H1 (cell line): Measurements from ENCODE around the gene PPFIA2. TPM values are rescaled to one million over a fixed set of nuclear protein-coding genes. Genes with fewer than 3 reads are reported as not detected.

Source experiments
- CTCF ChIA-PET: fragments of 300-600 bp; sonication (Branson Sonifier 250); formaldehyde crosslinking; loops from one replicate; lab custom pipeline; 2021; ENCODE audit not compliant: partially characterized antibody; lab: Charles Lee
- POLR2A ChIA-PET: fragments of 300-600 bp; sonication (Branson Sonifier 250); formaldehyde crosslinking; loops from one replicate; lab custom pipeline; 2021; ENCODE audit warnings: inconsistent platforms; ENCODE audit not compliant: partially characterized antibody; lab: Charles Lee
- DNase-seq, 2 experiments: peaks; one replicate each; pipeline versions ENCODE4 v3.0.0 to v3.0.0-alpha.2; 2010 to 2022; ENCODE audit warnings: low spot score in 2 of 2, low read depth in 1 of 2, mixed read lengths in 1 of 2
- FAIRE-seq: peaks from 2 replicates; lab custom pipeline; 2011; peaks lifted over from hg19 to GRCh38; lab: Jason Lieb, UNC
- H2AFZ ChIP-seq: 2 replicates; pipeline ENCODE4 v1.8.1; 2012; ENCODE audit warnings: low read length, inconsistent platforms
- H2AK5ac ChIP-seq: 2 replicates; pipeline ENCODE4 v1.6.1; 2013; ENCODE audit warnings: low read depth, low read length
- H2BK120ac ChIP-seq: replicated peaks from 2 replicates; pipeline ENCODE3; 2013; ENCODE audit warnings: low read depth, low read length, inconsistent platforms
- H2BK12ac ChIP-seq: 2 replicates; pipeline ENCODE4 v1.6.1; 2013; ENCODE audit warnings: low read depth, low read length
- H2BK15ac ChIP-seq: 2 replicates; pipeline ENCODE4 v1.6.1; 2013; ENCODE audit warnings: low read length
- H2BK20ac ChIP-seq: 2 replicates; pipeline ENCODE4 v1.6.1; 2013; ENCODE audit warnings: low read length
- H2BK5ac ChIP-seq: 2 replicates; pipeline ENCODE4 v1.6.1; 2013; ENCODE audit warnings: low read depth, low read length
- H3K14ac ChIP-seq: 2 replicates; pipeline ENCODE4 v1.6.1; 2013; ENCODE audit warnings: inconsistent platforms; ENCODE audit not compliant: insufficient read length
- H3K18ac ChIP-seq: 2 replicates; pipeline ENCODE4 v1.6.1; 2013; ENCODE audit warnings: low read length; ENCODE audit errors: extremely low read depth
- H3K23ac ChIP-seq: 2 replicates; pipeline ENCODE4 v1.6.1; 2013; ENCODE audit warnings: inconsistent platforms; ENCODE audit not compliant: insufficient read length
- H3K23me2 ChIP-seq: 2 replicates; pipeline ENCODE4 v1.6.1; 2013; ENCODE audit warnings: low read depth, low read length
- H3K27ac ChIP-seq: 2 replicates; pipeline ENCODE4 v1.6.1; 2011; ENCODE audit warnings: low read depth, low read length, inconsistent platforms
- H3K27me3 ChIP-seq, 4 experiments: replicated peaks in 1 of 4; 1 replicate in 1 of 4; 2 replicates in 3 of 4; pipeline versions ENCODE4 v1.6.1 to v1.8.1; 2011 to 2013; ENCODE audit warnings: low read length in 3 of 4, mild to moderate bottlenecking in 3 of 4, inconsistent platforms in 2 of 4, mixed read lengths in 2 of 4, moderate library complexity in 1 of 4; ENCODE audit not compliant: control insufficient read depth in 3 of 4, insufficient read depth in 3 of 4; ENCODE audit errors: extremely low read depth in 1 of 4
- H3K36me3 ChIP-seq, 4 experiments: 2 replicates each; pipeline versions ENCODE4 v1.6.1 to v1.8.1; 2011 to 2013; ENCODE audit warnings: mild to moderate bottlenecking in 4 of 4, low read length in 3 of 4, moderate library complexity in 2 of 4, control low read depth in 1 of 4, inconsistent platforms in 1 of 4; ENCODE audit not compliant: insufficient read depth in 4 of 4, control insufficient read depth in 2 of 4
- H3K4ac ChIP-seq: replicated peaks from 2 replicates; pipeline ENCODE3; 2013; ENCODE audit warnings: low read length, low read depth, mixed read lengths, inconsistent platforms; ENCODE audit not compliant: insufficient read length
- H3K4me1 ChIP-seq, 4 experiments: replicated peaks in 1 of 4; 1 replicate in 1 of 4; 2 replicates in 3 of 4; pipeline versions ENCODE4 v1.6.1 to v1.8.1; 2011 to 2013; ENCODE audit warnings: low read length in 3 of 4, inconsistent platforms in 2 of 4, mixed read lengths in 1 of 4; ENCODE audit not compliant: insufficient read depth in 4 of 4, control insufficient read depth in 3 of 4
- H3K4me2 ChIP-seq, 2 experiments: 2 replicates each; pipeline versions ENCODE4 v1.6.1 to v1.8.1; 2011 to 2013; ENCODE audit warnings: low read depth in 2 of 2, low read length in 2 of 2, control low read depth in 1 of 2, inconsistent platforms in 1 of 2, mild to moderate bottlenecking in 1 of 2; ENCODE audit not compliant: insufficient read depth in 1 of 2
- H3K4me3 ChIP-seq, 4 experiments: fragments of 200-600, 300-600 bp in 1 of 4; sonication (generic), shearing (Covaris generic), sonication (Bioruptor Twin) in 1 of 4; 2 replicates each; pipeline versions ENCODE4 v1.5.1 to v1.8.1; 2011 to 2016; ENCODE audit warnings: low read length in 4 of 4, low read depth in 3 of 4, control low read depth in 2 of 4, inconsistent platforms in 2 of 4, mild to moderate bottlenecking in 2 of 4, mixed read lengths in 1 of 4, moderate library complexity in 1 of 4; ENCODE audit not compliant: insufficient read depth in 2 of 4; ENCODE audit errors: extremely low read depth in 1 of 4
- H3K56ac ChIP-seq: replicated peaks from 2 replicates; pipeline ENCODE3; 2013; ENCODE audit warnings: low read depth, mild to moderate bottlenecking, mixed read lengths, low read length, inconsistent platforms; ENCODE audit not compliant: insufficient read length
- H3K79me1 ChIP-seq: 2 replicates; pipeline ENCODE4 v1.6.1; 2013; ENCODE audit warnings: low read depth, low read length, control low read depth
- H3K79me2 ChIP-seq, 2 experiments: 2 replicates each; pipeline versions ENCODE4 v1.6.1 to v1.8.1; 2012 to 2013; ENCODE audit warnings: low read length in 2 of 2, mild to moderate bottlenecking in 2 of 2, inconsistent platforms in 1 of 2; ENCODE audit not compliant: insufficient read depth in 2 of 2, control insufficient read depth in 1 of 2
- H3K9ac ChIP-seq, 4 experiments: replicated peaks in 1 of 4; 1 replicate in 1 of 4; 2 replicates in 3 of 4; pipeline versions ENCODE4 v1.6.1 to v1.8.1; 2011 to 2013; ENCODE audit warnings: low read depth in 3 of 4, low read length in 3 of 4, control low read depth in 2 of 4, mild to moderate bottlenecking in 2 of 4, moderate library complexity in 2 of 4, inconsistent platforms in 1 of 4; ENCODE audit errors: extremely low read depth in 1 of 4
- H3K9me3 ChIP-seq, 2 experiments: 2 replicates each; pipeline versions ENCODE4 v1.6.1 to v1.8.1; 2012 to 2013; ENCODE audit warnings: mild to moderate bottlenecking in 2 of 2, moderate library complexity in 2 of 2, control low read depth in 1 of 2, inconsistent platforms in 1 of 2, low read depth in 1 of 2, low read length in 1 of 2, mixed read lengths in 1 of 2; ENCODE audit not compliant: insufficient read depth in 2 of 2
- H4K20me1 ChIP-seq, 2 experiments: replicated peaks in 1 of 2; 2 replicates each; pipeline versions ENCODE3 to v1.8.1; 2011 to 2013; ENCODE audit warnings: inconsistent platforms in 2 of 2, low read length in 2 of 2, mild to moderate bottlenecking in 1 of 2; ENCODE audit not compliant: insufficient read depth in 2 of 2, control insufficient read depth in 1 of 2
- H4K5ac ChIP-seq: 2 replicates; pipeline ENCODE4 v1.6.1; 2013; ENCODE audit warnings: low read length, low read depth, mixed read lengths, inconsistent platforms; ENCODE audit not compliant: insufficient read length
- H4K8ac ChIP-seq: 2 replicates; pipeline ENCODE4 v1.8.0; 2013; ENCODE audit warnings: mild to moderate bottlenecking, moderate library complexity, low read length, inconsistent platforms; ENCODE audit not compliant: insufficient read depth; ENCODE audit errors: extremely low read depth
- H4K91ac ChIP-seq: replicated peaks from 2 replicates; pipeline ENCODE3; 2013; ENCODE audit warnings: low read length, mixed read lengths, inconsistent platforms; ENCODE audit not compliant: insufficient read length
- CHD1 ChIP-seq: IDR thresholded peaks from 2 replicates; pipeline ENCODE4 v1.6.1; 2012; ENCODE audit warnings: low read depth, low read length, improper control_type of control experiment
- SUZ12 ChIP-seq: fragments of 200-600 bp; sonication (generic); IDR thresholded peaks from 2 replicates; pipeline ENCODE4 v1.6.1; 2012; ENCODE audit warnings: mild to moderate bottlenecking, inconsistent platforms, low read length, moderate library complexity, mixed read lengths
- polyA plus RNA-seq, 7 experiments: library from polyadenylated mRNA; depleted of rRNA in 3 of 7; stranded (reverse) in 5 of 7; unstranded in 2 of 7; fragments of >200 nt in 5 of 7; fragments of 200-250 nt in 2 of 7; gene quantifications; 1 replicate in 5 of 7; 2 replicates in 1 of 7; 4 replicates in 1 of 7; pipeline versions ENCODE4 v1.2.1 to v1.2.3, GENCODE V29; 2011 to 2013; ENCODE audit warnings: missing spikeins in 2 of 7, mixed read lengths in 2 of 7
- total RNA-seq: library from RNA; stranded (reverse); fragmentation: NEBNext Ultra II Directional; extraction: Animal tissue kit (Norgen Biotek cat#: 25700); gene quantifications from 2 replicates; pipeline ENCODE4 v1.2.1, GENCODE V29; 2021
- TF ChIP-seq, protein P1 (sequence below): IDR thresholded peaks from 2 replicates; pipeline ENCODE4 v1.6.1; 2012; ENCODE audit warnings: low read length, inconsistent platforms

The PPFIA2 gene
- total and polyA plus RNA-seq, 2 of the 8 experiments (the other 6 are each of a cell fraction or from before 2014, with no cell fraction given) = 1.2 to 1.8 TPM

- no peak overlapping the region for H2BK120ac ChIP-seq
- no peak overlapping the region for H3K56ac ChIP-seq
- ChIA-PET CTCF (no interaction called here), POLR2A (no interaction called here)
- DNase-seq (no peak), FAIRE-seq (no peak)
- no peak overlapping the region for H2BK5ac ChIP-seq
- no peak overlapping the region for H3K23ac ChIP-seq
- H3K18ac ChIP-seq = no peak overlapping the region
- H3K27ac ChIP-seq = no peak overlapping the region
- no peaks in the 10 kb centered on the region for H3K4me1 ChIP-seq
- H3K23me2 ChIP-seq = peaks cover 2% of the 10 kb centered on the region; the same call in 1 of the 2 replicates
- no peak overlapping the region for H3K14ac ChIP-seq
- no peaks in the 10 kb centered on the region for H3K27me3 ChIP-seq
- no peaks in the 10 kb centered on the region for H4K20me1 ChIP-seq
- H3K9me3 ChIP-seq = no peaks in the 10 kb centered on the region
- H3K4me2 ChIP-seq = no peak overlapping the region
- H3K9ac ChIP-seq = no peak overlapping the region
- H2BK20ac ChIP-seq = no peak overlapping the region
- H3K79me2 ChIP-seq = no peaks in the 10 kb centered on the region
- no peak overlapping the region for H4K91ac ChIP-seq
- no peaks in the 10 kb centered on the region for H3K36me3 ChIP-seq
- no peak overlapping the region for H3K4ac ChIP-seq
- no peak overlapping the region for H2AFZ ChIP-seq
- no peak overlapping the region for H2AK5ac ChIP-seq
- no peak overlapping the region for H3K4me3 ChIP-seq
- no peak overlapping the region for H2BK12ac ChIP-seq
- no peaks in the 10 kb centered on the region for H3K79me1 ChIP-seq
- H2BK15ac ChIP-seq = no peak overlapping the region
- no peak overlapping the region for H4K5ac ChIP-seq
- no peak overlapping the region for H4K8ac ChIP-seq
- TF ChIP-seq CHD1 (no peak), SUZ12 (no peak)
- TF ChIP-seq, protein P1, sequence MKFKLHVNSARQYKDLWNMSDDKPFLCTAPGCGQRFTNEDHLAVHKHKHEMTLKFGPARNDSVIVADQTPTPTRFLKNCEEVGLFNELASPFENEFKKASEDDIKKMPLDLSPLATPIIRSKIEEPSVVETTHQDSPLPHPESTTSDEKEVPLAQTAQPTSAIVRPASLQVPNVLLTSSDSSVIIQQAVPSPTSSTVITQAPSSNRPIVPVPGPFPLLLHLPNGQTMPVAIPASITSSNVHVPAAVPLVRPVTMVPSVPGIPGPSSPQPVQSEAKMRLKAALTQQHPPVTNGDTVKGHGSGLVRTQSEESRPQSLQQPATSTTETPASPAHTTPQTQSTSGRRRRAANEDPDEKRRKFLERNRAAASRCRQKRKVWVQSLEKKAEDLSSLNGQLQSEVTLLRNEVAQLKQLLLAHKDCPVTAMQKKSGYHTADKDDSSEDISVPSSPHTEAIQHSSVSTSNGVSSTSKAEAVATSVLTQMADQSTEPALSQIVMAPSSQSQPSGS = no peak
Measured at GRCh38 chr12:81360916-81361315, 398.2 kb downstream of the PPFIA2 start.
